IPS DF 19.7 (cell line): ENCODE data around the gene EML4.

ENCODE experiments used
- DNase-seq: peaks from one replicate; pipeline ENCODE4 v3.0.0-alpha.2; 2013; ENCODE audit warnings: low read depth, low spot score

The EML4 gene

DNA sequence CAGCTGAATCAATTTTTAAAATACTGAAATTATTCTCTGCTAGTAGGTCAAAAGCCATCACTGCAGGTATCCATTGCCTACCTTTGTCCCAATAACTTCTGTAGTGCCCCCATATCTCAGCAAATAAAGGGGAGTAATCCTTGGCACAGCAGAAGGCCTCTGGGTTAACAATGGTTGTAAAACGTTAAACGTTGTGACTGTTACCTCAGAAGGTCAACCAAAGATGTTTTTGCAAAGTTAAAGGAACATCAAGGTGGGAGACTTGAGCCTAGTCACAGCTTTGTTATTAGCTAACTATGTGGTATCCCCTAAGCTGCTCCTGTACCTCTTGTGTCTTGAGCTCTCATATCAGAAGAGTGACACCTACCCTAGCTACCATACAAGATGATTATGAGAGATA, 131.4 kb downstream of the EML4 start:
- DNase-seq = no peak

GRCh38 chr2:42303252-42303651, 134.1 kb downstream of the EML4 start:
- no peak for DNase-seq

- DNase-seq = no peak
These were observed 135.0 kb downstream of the EML4 start for GRCh38 chr2:42304059-42304713.

- DNase-seq = no peak
These were observed 138.0 kb downstream of the EML4 start for GRCh38 chr2:42307180-42307579.

- DNase-seq = no peak
These were observed 140.2 kb downstream of the EML4 start for GRCh38 chr2:42309366-42309765.

DNA sequence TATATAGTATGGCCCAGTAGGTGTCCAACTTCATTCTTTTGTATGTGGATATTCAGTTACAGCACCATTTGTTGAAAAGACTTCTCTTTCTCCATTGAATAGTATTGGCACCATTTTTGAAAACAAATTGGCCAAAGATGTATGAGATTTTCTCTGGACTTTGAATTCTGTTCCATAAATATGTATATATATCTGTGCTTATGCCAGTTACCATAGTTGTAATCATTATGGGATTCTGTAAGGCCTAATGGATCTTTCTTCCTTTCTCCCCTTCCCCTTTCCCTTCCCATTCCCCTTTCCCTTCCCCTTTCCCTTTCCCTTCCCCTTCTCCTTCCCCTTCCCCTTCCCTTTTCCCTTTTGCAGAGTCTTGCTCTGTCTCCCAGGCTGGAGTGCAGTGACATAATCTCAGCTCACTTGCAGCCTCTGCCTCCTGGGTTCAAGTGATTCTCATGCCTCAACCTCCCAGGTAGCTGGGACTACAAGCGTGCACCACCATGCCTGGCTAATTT, 140.9 kb downstream of the EML4 start:
- no peak for DNase-seq

DNA sequence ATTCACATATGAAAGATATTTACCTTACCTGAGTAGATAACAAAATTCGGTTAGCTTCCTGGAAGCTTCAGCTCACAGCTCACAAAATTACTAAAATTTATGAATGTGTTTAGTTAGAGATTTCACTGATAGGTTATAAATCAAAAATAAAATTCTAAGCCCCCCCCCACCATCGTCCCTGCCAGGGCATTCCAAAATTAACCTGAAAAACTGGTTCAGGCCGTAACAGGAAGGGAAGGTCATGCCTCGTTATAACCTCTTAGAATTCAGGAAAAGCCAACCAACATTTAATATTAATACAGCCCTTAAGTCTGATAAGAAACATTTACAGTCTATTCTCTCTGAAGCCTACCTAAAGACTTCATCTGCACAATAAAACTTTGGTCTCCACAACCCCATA, 143.0 kb downstream of the EML4 start:
- no peak for DNase-seq

DNA sequence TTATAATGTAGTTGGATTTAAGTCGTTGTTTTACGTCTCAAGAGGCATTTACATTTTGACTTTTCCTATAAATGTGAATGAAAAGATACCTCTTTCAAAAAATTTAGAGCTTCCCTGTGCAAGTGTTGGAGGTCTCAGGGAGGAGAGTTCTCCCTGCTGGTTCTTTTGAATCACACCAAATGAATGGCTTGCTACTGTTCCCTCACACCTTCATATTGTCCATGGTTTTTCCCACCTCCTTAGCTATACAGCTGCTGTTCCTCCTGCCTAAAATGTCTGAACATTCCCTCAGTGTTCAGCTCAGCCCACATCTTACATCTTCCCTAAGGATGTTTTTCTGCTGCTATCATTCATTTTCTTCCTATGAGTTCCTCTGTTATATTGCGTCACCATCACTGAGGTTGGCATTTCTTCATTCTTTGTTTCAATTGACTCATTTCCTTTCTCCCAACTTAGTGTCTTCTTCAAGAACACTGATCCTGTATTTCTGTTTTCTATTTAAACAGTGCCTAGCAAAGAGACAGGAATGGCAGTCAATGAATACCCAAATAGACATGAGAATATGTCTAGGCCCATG, 145.8 kb downstream of the EML4 start:
- DNase-seq = no peak

- no peak for DNase-seq
These were observed 146.8 kb downstream of the EML4 start for GRCh38 chr2:42315844-42316470.

DNA sequence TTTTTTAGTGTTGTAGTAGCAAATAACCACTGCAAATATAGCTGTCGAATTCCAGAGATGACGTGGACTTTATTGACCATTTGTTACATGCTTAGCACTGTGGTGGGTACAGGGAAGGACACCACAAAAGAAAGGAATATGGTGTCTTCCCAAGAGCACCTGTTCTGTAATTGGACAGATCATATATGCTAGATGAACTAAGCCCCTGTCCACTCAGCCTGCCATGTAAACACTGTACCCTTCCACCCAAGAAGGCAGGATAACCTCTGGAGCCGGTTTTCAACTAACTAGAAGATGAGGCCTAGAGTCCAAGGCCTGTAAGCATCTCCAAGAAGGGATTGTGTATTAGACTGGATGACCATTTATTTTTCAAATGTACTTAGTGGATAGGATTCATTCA, 147.8 kb downstream of the EML4 start:
- no peak for DNase-seq

- DNase-seq = no peak
These were observed 148.3 kb downstream of the EML4 start for GRCh38 chr2:42317486-42317885.

GRCh38 chr2:42317945-42318344, 148.8 kb downstream of the EML4 start:
- no peak for DNase-seq

DNA sequence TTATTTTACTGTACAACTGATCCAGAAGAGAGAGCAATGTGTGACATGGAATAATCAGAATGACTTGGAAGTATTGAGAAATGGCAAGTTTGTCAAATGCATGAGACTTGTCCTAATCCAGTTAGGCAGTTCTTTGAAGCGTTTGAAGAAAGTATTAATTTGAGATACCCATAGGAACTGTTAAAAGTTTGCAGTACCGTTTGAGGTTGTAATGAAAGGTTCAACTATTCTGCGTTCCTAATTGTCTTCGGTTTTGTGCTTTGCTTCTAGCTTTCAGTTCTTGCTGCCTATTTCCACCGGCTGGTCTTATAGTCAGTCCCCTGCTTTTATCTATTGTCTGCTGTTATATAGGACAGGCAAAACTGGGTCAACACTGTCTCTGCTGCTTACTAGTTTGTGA, 150.1 kb downstream of the EML4 start:
- no peak for DNase-seq

GRCh38 chr2:42321452-42322064, 152.4 kb downstream of the EML4 start:
- no peak for DNase-seq

DNA sequence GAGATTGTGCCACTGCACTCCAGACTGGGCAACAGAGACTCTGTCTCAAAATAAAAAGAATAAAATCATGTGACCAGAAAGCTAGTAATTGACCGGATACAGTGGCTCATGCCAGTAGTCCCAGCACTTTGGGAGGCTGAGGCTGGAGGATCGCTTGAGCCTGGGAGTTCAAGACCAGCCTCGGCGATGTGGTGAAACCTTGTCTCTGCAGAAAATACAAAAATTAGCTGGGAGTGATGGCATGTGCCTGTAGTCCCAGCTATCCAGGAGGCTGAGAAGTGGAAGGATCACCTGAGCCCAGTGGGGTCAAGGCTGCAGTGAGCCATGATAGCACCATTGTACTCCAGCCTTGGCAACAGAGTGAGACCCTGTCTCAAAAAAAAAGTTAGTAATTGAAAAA, 155.1 kb downstream of the EML4 start:
- no peak for DNase-seq

DNA sequence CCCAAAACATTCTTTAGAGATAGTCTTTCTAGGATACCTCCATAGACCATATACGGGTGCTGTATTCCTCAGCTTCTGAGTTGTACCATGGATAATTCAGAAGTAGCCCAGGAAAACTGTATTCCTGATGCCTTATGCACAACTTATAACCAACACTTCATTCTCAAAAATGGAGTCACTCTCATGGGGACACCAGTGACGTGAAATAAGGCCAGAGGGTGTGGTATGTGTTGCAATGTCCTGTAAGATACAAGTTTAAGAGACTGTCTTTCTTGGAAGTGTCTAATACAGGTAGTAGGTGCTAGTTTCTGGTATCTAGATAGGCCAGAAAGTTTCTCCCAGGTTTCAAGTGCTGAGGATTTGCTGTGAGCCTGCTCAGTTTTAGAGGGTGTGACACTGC, 155.8 kb downstream of the EML4 start:
- no peak for DNase-seq

DNA sequence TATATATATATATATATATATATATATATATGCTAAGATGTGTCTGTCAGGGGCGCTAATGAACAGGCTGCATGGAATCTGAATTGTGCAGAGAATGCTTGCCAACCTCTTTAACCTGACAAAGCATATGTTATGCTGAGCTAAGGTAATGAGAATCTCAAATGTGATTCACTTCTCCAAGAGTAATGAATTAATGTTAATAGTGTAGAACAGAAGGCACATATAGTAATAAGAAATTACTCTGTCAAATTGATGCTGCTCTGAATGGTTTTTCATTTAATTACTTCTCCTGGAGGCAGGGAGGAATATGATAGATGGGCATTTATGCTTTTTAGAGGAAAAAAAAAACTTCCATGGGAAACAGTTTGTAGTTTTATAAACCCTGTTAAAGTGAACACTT, 156.5 kb downstream of the EML4 start:
- DNase-seq = no peak

GRCh38 chr2:42327125-42327524, 158.0 kb downstream of the EML4 start:
- DNase-seq = no peak

- no peak for DNase-seq
These were observed 159.1 kb downstream of the EML4 start for GRCh38 chr2:42328148-42328833.

DNA sequence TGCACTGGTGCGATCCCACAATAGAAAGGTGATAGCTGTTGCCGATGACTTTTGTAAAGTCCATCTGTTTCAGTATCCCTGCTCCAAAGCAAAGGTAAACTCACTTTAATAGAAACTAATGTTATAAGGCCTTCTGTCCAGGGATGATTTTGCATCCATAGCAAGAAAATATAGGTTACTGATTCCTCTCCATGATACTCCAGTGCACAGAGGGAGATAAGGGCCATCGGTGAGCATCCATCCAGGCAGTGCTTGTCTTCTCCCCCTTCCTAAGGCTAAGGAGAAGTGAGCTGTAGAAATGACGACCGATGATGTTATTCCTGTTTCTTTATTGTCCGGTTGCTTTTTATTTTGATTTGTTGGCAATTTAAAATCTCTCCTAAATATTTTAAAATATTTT, 159.8 kb downstream of the EML4 start:
- no peak for DNase-seq

DNA sequence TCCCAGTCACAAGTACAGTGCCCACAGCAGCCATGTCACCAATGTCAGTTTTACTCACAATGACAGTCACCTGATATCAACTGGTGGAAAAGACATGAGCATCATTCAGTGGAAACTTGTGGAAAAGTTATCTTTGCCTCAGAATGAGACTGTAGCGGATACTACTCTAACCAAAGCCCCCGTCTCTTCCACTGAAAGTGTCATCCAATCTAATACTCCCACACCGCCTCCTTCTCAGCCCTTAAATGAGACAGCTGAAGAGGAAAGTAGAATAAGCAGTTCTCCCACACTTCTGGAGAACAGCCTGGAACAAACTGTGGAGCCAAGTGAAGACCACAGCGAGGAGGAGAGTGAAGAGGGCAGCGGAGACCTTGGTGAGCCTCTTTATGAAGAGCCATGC, 160.6 kb downstream of the EML4 start:
- no peak for DNase-seq
